ENCODE results near the gene ST3GAL2. TPM values are rescaled to one million over a fixed set of nuclear protein-coding genes. Genes with fewer than 3 reads are reported as not detected.

The ST3GAL2 gene
- total RNA-seq, 2 donors from 2014 or later, result 9.1 to 11.2 TPM

DNA sequence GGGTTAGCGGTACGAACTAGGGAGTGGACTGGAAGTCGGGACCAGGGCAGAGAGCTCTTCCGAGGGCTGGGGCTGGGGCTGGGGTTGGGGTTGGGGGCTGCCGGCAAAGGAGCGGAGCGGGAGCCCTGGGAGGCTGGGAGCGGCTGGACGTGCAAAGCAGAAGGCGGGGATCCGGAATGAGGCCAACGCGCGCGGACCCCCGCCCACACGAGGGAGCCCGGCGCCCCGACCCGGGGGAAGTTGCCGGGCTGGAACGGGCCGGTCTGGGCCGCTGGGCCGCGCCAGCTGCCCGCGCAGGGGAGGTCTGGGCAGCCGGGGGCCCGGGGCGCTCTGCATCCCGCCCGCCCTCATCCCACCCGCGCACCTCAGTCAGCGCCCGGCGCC lies 323 bp downstream of the ST3GAL2 start:
- WGBS, 2 donors, result 0 to 4% methylated on average over 20 to 24 of the region's 39 CpGs
- peak; percentile 10 for ATAC-seq
- no peaks in the 10 kb centered on the region for H3K9me3 ChIP-seq
- intact Hi-C loops (cut with DNase I), result no loop called here
- no peaks in the 10 kb centered on the region for H3K27me3 ChIP-seq
- peaks cover 22% of the 10 kb centered on the region for H3K4me1 ChIP-seq
- H3K36me3 ChIP-seq (replicated peaks in 1 of 2; ENCODE audit: insufficient read depth in 1 of 2, low read depth in 2 of 2), result no peaks in the 10 kb centered on the region
- DNase-seq, result peak in 2 of 4 donors; percentile 25 to 28
- TF ChIP-seq, protein P1, sequence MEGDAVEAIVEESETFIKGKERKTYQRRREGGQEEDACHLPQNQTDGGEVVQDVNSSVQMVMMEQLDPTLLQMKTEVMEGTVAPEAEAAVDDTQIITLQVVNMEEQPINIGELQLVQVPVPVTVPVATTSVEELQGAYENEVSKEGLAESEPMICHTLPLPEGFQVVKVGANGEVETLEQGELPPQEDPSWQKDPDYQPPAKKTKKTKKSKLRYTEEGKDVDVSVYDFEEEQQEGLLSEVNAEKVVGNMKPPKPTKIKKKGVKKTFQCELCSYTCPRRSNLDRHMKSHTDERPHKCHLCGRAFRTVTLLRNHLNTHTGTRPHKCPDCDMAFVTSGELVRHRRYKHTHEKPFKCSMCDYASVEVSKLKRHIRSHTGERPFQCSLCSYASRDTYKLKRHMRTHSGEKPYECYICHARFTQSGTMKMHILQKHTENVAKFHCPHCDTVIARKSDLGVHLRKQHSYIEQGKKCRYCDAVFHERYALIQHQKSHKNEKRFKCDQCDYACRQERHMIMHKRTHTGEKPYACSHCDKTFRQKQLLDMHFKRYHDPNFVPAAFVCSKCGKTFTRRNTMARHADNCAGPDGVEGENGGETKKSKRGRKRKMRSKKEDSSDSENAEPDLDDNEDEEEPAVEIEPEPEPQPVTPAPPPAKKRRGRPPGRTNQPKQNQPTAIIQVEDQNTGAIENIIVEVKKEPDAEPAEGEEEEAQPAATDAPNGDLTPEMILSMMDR (IDR thresholded peaks at IDR 0.05), result no peak
- no peak for TF ChIP-seq POLR2A (IDR thresholded peaks at IDR 0.05)
- H3K4me3 ChIP-seq, result peak overlapping the region; percentile 51
- peak overlapping the region in 3 of 4 donors; percentile 14 to 51 (median 41) for H3K27ac ChIP-seq

DNA sequence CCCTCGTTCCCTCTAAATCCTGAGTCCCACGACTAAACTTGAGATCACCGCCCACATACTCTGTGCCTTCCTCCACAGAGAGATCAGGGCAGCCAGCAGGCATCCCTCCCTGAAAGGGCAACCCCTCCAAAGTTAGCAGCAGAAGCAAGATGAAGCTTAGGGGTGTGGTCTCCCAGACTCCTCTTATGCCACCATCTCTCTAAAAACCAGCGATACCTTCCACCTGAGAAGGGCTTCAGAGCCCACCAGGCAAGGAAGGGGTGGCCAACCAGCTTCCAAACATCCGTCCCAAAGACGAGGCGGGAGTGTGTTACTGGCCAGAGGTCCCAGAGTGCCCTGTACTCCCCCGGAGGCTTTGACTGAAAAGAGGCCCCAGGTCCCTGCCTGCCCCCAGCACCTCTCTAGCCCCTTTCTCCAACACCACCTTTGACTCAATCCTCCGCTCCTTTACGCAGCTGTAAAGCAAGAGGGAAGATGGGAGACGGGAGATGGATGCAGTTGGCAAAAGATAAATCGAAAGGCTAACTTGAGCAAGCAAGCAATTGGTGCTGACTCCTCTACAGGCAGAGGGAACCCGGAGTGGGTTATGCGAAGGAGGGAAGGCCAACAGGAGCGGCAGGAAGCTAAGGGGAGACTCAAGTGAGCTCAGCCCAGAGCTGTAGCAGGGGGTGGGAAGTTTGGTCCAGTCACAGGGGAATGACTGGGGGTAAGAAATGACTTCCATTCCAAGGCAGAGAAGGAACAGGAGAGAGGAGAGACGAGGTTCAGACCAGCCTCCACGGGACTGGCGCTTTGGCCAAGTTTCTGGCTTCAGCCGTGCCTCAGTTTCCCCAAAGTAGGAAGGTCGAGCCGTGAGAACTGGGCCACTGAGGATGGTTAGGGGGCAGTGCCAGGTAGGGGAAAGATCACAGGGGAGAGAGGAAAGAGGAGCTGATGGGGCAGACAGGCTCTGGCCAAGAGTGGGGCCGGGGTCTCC lies 1.0 kb downstream of the ST3GAL2 start:
- 45 to 47% methylated on average over 20 to 22 of the region's 22 CpGs for WGBS, 2 donors
- H3K27me3 ChIP-seq, result no peaks in the 10 kb centered on the region
- peaks cover 22% of the 10 kb centered on the region for H3K4me1 ChIP-seq
- H3K36me3 ChIP-seq (replicated peaks in 1 of 2; ENCODE audit: insufficient read depth in 1 of 2, low read depth in 2 of 2), result no peaks in the 10 kb centered on the region
- TF ChIP-seq, protein P1 (IDR thresholded peaks at IDR 0.05), result no peak
- H3K4me3 ChIP-seq, result peak overlapping the region; percentile 51
- DNase-seq (peak in 2 of 4 donors; percentile 17 to 28), ATAC-seq (no peak)
- intact Hi-C loops (cut with DNase I), result no loop called here
- peak overlapping the region in 3 of 4 donors; percentile 14 to 51 (median 41) for H3K27ac ChIP-seq
- H3K9me3 ChIP-seq, result no peaks in the 10 kb centered on the region

DNA sequence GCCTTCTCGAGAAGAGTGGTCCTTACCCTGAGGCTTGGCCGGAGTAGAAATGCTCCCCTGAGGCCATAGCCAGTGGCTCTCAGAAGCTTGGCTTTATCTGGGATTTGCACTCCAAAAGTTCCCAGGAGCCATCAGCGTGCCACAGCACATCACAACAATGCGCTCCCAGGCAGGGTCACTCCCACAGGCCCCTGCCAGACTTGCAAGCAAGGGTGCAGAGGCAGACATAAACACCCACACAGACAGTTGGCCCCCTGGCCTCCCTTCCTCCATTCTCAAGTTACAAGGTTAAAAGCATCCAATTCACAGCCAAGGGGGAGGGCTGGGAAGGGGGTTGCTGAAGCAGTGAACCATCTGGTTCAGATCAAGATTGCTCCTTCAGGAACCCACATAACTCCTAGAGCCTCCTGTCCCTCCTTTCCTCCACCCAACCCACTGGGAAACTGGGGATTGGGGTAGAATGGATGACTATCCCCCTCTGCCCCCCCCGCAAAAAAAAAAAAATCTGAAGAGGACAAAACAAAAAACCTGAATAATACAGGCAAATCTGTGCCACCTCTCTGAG lies 1.8 kb downstream of the ST3GAL2 start:
- Histone ChIP-seq H3K27me3 (no peaks in the 10 kb centered on the region), H3K4me3 (no peak overlapping the region), H3K9me3 (no peaks in the 10 kb centered on the region), H3K27ac (no peak overlapping the region), H3K4me1 (peaks cover 22% of the 10 kb centered on the region), H3K36me3 (replicated peaks in 1 of 2; ENCODE audit: insufficient read depth in 1 of 2, low read depth in 2 of 2) (no peaks in the 10 kb centered on the region)
- DNase-seq, result no peak
- 69 to 83% methylated on average over 3 to 5 of the region's 5 CpGs for WGBS, 2 donors
- ATAC-seq, result no peak
- intact Hi-C loops (cut with DNase I), result no loop called here
- no peak for TF ChIP-seq POLR2A (IDR thresholded peaks at IDR 0.05)
- TF ChIP-seq, protein P1 (IDR thresholded peaks at IDR 0.05), result no peak

DNA sequence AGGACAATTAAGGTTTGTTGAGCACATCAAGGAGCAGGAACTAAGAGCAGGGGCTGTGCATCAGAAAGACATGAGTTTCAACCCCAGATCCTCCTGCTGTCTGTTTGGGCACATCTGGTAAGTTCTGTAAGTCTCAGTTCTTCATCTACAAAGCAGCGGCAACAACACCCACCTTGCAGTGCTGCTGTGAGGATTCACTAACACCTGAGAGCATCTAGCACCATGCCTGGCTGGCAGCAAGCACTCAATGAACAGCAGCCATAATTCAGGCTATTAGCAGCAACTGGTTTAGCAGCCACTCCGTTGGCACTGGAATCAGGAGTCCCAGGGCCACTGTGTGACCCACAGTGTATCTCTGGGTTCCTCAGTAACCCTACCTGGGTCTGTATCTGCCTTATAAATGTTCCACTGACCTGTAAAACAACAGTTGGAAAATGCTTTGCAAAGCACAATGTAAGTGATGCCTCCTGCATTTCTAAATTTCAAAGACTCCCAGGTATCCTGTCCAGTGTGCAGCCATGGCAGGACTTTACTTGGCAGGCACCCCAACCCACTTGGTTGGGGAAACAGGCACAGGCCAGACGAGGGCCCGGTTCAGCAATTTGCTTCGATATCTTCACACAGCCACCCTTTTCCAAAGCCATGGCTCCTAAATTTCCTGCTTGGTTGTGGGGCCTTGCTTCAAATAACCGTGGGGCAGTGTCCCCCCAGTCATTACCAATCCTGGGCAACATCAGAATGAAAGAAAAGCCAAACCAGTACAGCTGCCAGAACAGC lies 4.2 kb downstream of the ST3GAL2 start:
- WGBS, 2 donors, result 81 to 93% methylated on average over 6 of the region's 6 CpGs

More for the DNA sequence above, 4.2 kb downstream of the ST3GAL2 start:
- Histone ChIP-seq H3K27me3 (no peaks in the 10 kb centered on the region), H3K4me3 (no peak overlapping the region), H3K27ac (no peak overlapping the region), H3K4me1 (peaks cover 30% of the 10 kb centered on the region), H3K9me3 (no peaks in the 10 kb centered on the region), H3K36me3 (replicated peaks in 1 of 2; ENCODE audit: insufficient read depth in 1 of 2, low read depth in 2 of 2) (no peaks in the 10 kb centered on the region)
- TF ChIP-seq, protein P1 (IDR thresholded peaks at IDR 0.05), result no peak
- TF ChIP-seq POLR2A (IDR thresholded peaks at IDR 0.05), result no peak
- ATAC-seq, result no peak
- DNase-seq, result no peak
- intact Hi-C loops (cut with DNase I), result no loop called here
